Mucosa of rectum (tissue), 2 donors: ENCODE measurements around the gene CPNE4.

Source experiments
- H3K27ac ChIP-seq, 2 donors: one replicate each; pipeline ENCODE4 v1.7.0; 2013; ENCODE audit warnings: inconsistent platforms in 2 of 2, low read depth in 2 of 2, low read length in 2 of 2
- H3K27me3 ChIP-seq, 2 donors: one replicate each; pipeline ENCODE4 v1.7.0; 2013; ENCODE audit warnings: low read length in 2 of 2; ENCODE audit not compliant: control insufficient read depth in 2 of 2, insufficient read depth in 2 of 2
- H3K36me3 ChIP-seq, 2 donors: one replicate each; pipeline ENCODE4 v1.7.0; 2013; ENCODE audit warnings: low read length in 2 of 2; ENCODE audit not compliant: control insufficient read depth in 2 of 2, insufficient read depth in 2 of 2
- H3K4me1 ChIP-seq, 2 donors: one replicate each; pipeline ENCODE4 v1.7.0; 2013; ENCODE audit warnings: low read length in 2 of 2, mild to moderate bottlenecking in 1 of 2; ENCODE audit not compliant: control insufficient read depth in 2 of 2, insufficient read depth in 2 of 2
- H3K4me3 ChIP-seq, 2 donors: one replicate each; pipeline ENCODE4 v1.7.0; 2013; ENCODE audit warnings: low read length in 2 of 2
- H3K9ac ChIP-seq, 2 donors: one replicate each; pipeline ENCODE4 v1.7.0; 2013; ENCODE audit warnings: low read length in 2 of 2, low read depth in 1 of 2, mild to moderate bottlenecking in 1 of 2
- H3K9me3 ChIP-seq, 2 donors: one replicate each; pipeline ENCODE4 v1.7.0; 2013; ENCODE audit warnings: low read length in 2 of 2; ENCODE audit not compliant: control insufficient read depth in 2 of 2
- donor health status: healthy.
- donor health status: Normal muscosa, but diverticular disease.

The CPNE4 gene

DNA sequence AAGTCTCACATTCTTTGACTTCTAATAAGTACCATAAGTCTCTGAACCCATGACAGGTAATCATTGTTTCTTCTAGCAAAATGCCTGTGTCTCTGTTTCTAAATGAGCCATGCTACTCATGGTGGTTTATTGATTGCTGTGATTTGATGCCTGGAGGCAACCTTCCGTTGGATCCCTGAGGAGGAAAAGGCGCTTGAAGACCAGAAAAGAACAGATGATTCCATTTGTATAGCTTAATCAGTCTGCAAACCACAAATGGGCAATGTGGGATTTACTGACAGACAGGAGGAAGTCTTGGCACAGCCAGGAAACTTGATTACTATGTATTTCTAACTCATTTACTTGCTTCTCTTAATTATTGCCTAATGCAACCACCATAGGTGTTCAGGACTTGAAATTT lies 428.9 kb downstream of the CPNE4 start:
- Histone ChIP-seq H3K4me1 (no peaks in the 10 kb centered on the region), H3K4me3 (no peak overlapping the region), H3K9ac (no peak overlapping the region), H3K27me3 (no peaks in the 10 kb centered on the region), H3K27ac (no peak overlapping the region), H3K36me3 (no peaks in the 10 kb centered on the region), H3K9me3 (no peaks in the 10 kb centered on the region)

GRCh38 chr3:131602011-131602779 lies 432.6 kb downstream of the CPNE4 start:
- no peak overlapping the region for H3K27ac ChIP-seq
- no peaks in the 10 kb centered on the region for H3K9me3 ChIP-seq
- H3K4me3 ChIP-seq, result no peak overlapping the region
- H3K27me3 ChIP-seq, result no peaks in the 10 kb centered on the region
- no peaks in the 10 kb centered on the region for H3K4me1 ChIP-seq
- H3K36me3 ChIP-seq, result no peaks in the 10 kb centered on the region
- H3K9ac ChIP-seq, result no peak overlapping the region

DNA sequence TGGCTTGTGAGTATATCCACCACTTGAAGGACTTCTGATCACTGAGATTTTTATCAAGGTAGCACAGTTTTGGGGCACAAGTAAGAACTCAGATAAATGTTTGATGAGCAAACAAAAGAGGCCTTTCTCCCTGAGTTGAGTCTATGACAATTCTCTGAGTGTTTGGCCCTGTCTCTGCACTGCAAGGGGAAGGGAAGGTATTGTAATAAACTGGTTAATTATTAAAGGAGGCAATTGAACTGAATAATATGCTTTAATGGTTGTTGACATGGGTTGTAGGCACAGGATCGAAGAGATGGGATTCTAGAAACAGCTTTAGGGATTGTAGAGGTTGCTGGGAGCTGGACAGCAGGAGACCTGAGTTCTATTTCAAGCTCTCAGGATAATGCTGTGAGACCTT lies 437.0 kb downstream of the CPNE4 start:
- Histone ChIP-seq H3K4me1 (no peaks in the 10 kb centered on the region), H3K36me3 (no peaks in the 10 kb centered on the region), H3K27ac (no peak overlapping the region), H3K4me3 (no peak overlapping the region), H3K9ac (no peak overlapping the region), H3K27me3 (no peaks in the 10 kb centered on the region), H3K9me3 (no peaks in the 10 kb centered on the region)

DNA sequence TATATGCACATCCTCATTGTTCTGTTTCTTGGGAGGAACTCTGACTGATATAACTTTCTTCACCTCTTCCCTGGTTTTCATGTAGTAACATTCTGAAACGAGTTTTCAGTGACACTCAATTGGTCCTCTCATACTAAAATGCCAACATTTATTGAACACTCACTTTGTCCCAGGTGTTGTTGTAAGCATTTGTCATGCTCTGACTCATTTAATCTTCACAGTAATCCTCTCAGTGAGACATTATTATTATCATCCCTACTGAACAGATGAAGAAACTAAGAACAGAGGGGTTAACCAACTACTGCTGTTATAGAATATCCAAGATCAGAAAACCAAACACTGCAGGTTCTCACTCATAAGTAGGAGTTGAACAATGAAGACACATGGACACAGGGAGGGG lies 437.9 kb downstream of the CPNE4 start:
- Histone ChIP-seq H3K9ac (no peak overlapping the region), H3K9me3 (no peaks in the 10 kb centered on the region), H3K4me1 (no peaks in the 10 kb centered on the region), H3K36me3 (no peaks in the 10 kb centered on the region), H3K27ac (no peak overlapping the region), H3K27me3 (no peaks in the 10 kb centered on the region), H3K4me3 (no peak overlapping the region)

DNA sequence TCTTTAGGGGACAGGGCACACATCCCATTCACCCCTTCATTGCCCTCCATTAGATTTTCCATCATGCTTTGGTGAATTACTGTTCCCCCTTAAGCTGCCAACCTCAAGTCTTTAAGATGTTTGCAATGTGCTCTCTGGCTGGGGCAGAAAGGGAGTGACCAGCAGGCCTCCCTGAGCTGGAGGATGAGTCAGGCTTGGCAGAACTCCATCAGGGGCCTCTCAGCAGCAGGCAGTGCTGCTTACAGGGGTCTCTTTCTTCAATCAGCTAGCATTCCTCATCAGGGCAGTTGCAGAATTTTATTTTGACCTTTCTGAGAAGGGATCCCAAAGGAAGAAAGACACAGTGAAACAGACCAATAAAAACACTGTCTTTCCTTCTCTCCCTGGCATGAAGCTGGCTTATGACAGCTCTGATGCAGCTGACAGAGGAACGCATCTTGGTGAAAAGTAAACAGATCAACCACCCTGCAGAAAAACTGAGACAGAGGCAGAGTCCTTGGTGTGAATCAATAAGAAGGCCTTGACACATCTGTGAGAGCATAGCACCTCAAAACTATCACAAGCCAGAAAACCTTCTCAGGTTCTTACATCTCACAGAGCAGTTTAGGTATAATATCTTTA lies 443.3 kb downstream of the CPNE4 start:
- Histone ChIP-seq H3K27ac (no peak overlapping the region), H3K27me3 (no peaks in the 10 kb centered on the region), H3K4me1 (no peaks in the 10 kb centered on the region), H3K36me3 (no peaks in the 10 kb centered on the region), H3K4me3 (no peak overlapping the region), H3K9ac (no peak overlapping the region), H3K9me3 (no peaks in the 10 kb centered on the region)

DNA sequence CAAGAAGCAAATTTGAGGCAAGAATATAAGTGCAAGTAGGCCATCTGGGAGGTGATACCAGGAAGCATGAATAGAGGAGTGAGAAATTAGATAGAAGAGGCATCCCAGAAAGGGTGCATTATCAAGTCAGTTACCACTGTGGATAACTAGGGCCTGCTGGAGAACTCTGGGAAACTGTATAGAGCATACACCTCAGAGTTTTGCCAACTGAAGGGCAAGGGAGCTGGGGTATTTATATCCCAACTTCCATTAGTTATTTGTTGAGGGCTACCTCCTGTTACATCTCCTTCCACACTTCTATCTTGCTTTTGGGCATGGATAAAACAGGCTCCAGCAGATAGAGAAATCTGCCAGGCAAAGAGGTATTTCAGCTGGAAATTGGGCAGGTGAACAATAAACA lies 448.5 kb downstream of the CPNE4 start:
- H3K4me1 ChIP-seq, result no peaks in the 10 kb centered on the region
- H3K27ac ChIP-seq, result no peak overlapping the region
- H3K4me3 ChIP-seq, result no peak overlapping the region
- no peaks in the 10 kb centered on the region for H3K36me3 ChIP-seq
- H3K27me3 ChIP-seq, result no peaks in the 10 kb centered on the region
- no peak overlapping the region for H3K9ac ChIP-seq
- H3K9me3 ChIP-seq, result no peaks in the 10 kb centered on the region

DNA sequence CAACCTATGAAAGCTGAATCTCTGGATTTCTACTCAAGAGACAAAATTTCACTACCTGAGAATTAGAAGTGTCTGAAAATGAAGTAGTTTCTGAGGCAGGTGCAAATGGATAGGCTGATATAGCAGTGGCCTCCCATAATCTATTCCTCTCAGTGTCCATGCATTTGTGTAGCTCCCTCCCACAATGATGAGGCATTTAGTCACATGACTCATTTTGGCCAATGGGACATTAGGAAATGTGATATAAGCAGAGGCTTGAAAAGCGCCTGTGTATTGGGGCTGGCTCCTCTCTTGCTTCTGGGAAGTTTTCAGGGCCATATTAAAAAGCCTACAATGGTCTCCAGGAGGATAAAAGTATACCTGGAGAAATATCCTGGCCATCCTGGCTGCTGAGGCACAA lies 452.4 kb downstream of the CPNE4 start:
- Histone ChIP-seq H3K27ac (no peak overlapping the region), H3K4me1 (no peaks in the 10 kb centered on the region), H3K36me3 (no peaks in the 10 kb centered on the region), H3K27me3 (no peaks in the 10 kb centered on the region), H3K9me3 (no peaks in the 10 kb centered on the region), H3K9ac (no peak overlapping the region), H3K4me3 (no peak overlapping the region)

DNA sequence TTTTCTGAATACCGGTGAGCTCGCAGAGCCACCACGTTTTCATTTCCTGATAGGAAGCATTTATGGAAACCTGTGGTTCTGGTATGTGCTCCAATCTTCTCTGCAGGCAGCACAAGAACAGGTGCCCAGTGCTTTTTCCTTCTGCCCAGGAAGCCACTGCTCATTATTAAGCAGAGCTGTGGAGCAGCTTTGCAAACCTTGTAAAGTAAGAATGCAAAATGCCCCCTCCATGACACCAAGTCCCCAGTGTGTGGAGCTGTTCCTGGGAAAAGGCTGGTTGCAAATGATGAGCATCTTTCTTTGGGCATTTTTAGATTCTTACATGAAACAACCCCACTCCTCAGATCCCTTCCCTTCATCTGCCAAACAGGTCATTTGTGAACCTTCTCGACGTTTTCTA lies 466.4 kb downstream of the CPNE4 start:
- Histone ChIP-seq H3K9me3 (no peaks in the 10 kb centered on the region), H3K4me3 (no peak overlapping the region), H3K27me3 (peaks cover 0 to 1% of the 10 kb centered on the region in 2 donors), H3K27ac (no peak overlapping the region), H3K9ac (no peak overlapping the region), H3K36me3 (no peaks in the 10 kb centered on the region), H3K4me1 (no peaks in the 10 kb centered on the region)

- Histone ChIP-seq H3K4me3 (no peak overlapping the region), H3K9ac (no peak overlapping the region), H3K36me3 (no peaks in the 10 kb centered on the region), H3K27ac (no peak overlapping the region), H3K4me1 (no peaks in the 10 kb centered on the region), H3K27me3 (peaks cover 0 to 7% of the 10 kb centered on the region in 2 donors), H3K9me3 (no peaks in the 10 kb centered on the region)
These were observed 470.0 kb downstream of the CPNE4 start for GRCh38 chr3:131564812-131565211.

DNA sequence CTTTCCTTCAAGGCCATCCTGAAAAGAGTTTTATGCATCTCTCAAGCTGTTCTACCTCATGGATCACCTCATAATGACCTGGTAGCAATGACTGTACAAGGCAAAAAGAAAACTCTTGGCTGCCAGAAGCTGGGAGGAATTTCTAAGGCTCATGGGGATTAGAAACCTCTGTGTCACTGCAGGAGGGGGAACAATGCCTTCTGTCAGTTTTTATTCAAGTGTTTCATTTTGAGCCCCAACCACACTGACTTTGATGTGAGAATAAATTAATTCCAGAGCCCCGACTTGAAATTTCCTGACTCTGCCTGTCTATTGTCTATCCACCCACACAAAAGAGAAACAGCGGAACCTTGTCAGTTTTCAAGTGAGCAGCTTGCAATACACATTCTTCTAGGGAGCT lies 473.3 kb downstream of the CPNE4 start:
- no peak overlapping the region for H3K27ac ChIP-seq
- H3K9ac ChIP-seq, result no peak overlapping the region
- H3K27me3 ChIP-seq, result peaks cover 0 to 7% of the 10 kb centered on the region in 2 donors
- H3K4me1 ChIP-seq, result no peaks in the 10 kb centered on the region
- no peaks in the 10 kb centered on the region for H3K36me3 ChIP-seq
- no peak overlapping the region for H3K4me3 ChIP-seq
- no peaks in the 10 kb centered on the region for H3K9me3 ChIP-seq
